AG10803 (cell line): ENCODE data around the gene BBS10.
A peak's percentile ranks its signal among the peaks of the same experiment; 100 is the strongest.

ENCODE experiments used
- DNase-seq: peaks from one replicate; pipeline ENCODE4 v3.0.0; 2010; ENCODE audit warnings: low read depth
- H3K4me3 ChIP-seq: 2 replicates; pipeline ENCODE4 v1.5.1; 2011; ENCODE audit warnings: mild to moderate bottlenecking, low read length, control low read depth
- TF ChIP-seq, protein P1 (sequence below): conservative IDR thresholded peaks from 2 replicates; pipeline ENCODE4 v1.5.1; 2011; ENCODE audit warnings: mild to moderate bottlenecking, low read length, control low read depth, inconsistent platforms

Gene BBS10

DNA sequence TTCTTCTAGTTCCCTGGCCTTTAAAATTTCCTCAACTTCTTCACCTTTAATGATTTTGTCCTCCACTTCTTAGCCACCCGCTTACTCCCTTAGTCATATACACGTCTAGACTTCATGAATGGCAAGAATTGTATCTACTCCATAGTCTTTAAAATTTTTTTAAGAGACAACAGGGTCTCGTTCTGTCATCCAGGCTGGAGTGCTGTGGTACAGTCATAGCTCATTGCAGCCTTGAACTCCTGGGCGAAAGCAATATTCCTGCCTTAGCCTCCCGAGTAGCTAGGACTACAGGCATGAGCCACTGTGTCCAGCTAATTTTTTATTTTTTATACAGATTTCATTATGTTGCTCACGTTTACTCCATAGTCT, 47.9 kb downstream of the BBS10 start:
- no peak for DNase-seq
- TF ChIP-seq, protein P1, sequence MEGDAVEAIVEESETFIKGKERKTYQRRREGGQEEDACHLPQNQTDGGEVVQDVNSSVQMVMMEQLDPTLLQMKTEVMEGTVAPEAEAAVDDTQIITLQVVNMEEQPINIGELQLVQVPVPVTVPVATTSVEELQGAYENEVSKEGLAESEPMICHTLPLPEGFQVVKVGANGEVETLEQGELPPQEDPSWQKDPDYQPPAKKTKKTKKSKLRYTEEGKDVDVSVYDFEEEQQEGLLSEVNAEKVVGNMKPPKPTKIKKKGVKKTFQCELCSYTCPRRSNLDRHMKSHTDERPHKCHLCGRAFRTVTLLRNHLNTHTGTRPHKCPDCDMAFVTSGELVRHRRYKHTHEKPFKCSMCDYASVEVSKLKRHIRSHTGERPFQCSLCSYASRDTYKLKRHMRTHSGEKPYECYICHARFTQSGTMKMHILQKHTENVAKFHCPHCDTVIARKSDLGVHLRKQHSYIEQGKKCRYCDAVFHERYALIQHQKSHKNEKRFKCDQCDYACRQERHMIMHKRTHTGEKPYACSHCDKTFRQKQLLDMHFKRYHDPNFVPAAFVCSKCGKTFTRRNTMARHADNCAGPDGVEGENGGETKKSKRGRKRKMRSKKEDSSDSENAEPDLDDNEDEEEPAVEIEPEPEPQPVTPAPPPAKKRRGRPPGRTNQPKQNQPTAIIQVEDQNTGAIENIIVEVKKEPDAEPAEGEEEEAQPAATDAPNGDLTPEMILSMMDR, result no peak
- H3K4me3 ChIP-seq, result no peak overlapping the region

DNA sequence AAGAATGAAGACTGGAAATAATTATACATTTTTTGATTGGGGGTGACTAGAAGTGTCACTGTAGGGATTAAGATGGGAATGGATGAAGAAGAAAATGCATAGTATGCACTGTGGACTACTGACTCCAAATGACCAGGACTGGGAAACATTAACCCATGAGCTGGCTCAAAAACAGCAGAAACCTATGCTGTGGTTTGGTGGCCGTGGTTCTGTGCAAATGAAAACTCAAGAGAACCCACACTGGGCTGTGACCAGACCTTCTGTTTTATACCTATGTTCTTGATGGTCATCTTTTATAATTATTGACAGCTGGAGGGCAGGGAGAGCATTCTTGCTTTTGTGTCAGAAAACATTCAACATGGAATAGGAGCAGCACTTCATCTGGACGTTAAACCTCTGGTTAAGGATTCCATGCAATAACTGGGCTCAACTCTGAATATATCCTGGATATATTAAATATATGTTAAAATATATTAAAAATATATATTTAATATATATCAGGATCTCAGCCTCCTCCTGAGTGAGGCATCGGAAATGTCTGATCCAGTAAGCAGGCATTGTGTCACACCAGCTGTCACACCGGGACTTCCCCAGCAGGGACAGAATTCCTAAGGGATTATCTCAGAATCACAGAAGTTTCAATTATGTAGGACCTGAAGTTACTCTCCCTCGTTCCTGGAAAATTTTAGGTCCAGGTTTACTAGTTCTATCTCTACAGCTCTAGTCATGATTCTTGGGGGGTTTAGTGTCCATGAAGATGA, 48.5 kb downstream of the BBS10 start:
- peak; percentile 31 for DNase-seq
- no peak overlapping the region for H3K4me3 ChIP-seq
- TF ChIP-seq, protein P1, result no peak
